ENCODE data around the gene CAMTA1. TPM values are rescaled to one million over a fixed set of nuclear protein-coding genes. Genes with fewer than 3 reads are reported as not detected.

The CAMTA1 gene
- total RNA-seq, 1 donor from 2014 or later = 62.9 TPM

GRCh38 chr1:7656557-7657215 lies 871.4 kb downstream of the CAMTA1 start:
- Histone ChIP-seq H3K27me3 (no peaks in the 10 kb centered on the region), H3K36me3 (no peaks in the 10 kb centered on the region), H3K4me1 (no peaks in the 10 kb centered on the region), H3K9me3 (no peaks in the 10 kb centered on the region), H3K4me3 (no peak overlapping the region), H3K27ac (no peak overlapping the region)
- no peak for DNase-seq (ENCODE audit: extremely low spot score in 2 of 2)
- TF ChIP-seq POLR2A (IDR thresholded peaks at IDR 0.05) (no peak), POLR2AphosphoS5 (IDR thresholded peaks at IDR 0.05; ENCODE audit: insufficient read depth in 1 of 2, low read depth in 1 of 2) (no peak)
- TF ChIP-seq, protein P1, sequence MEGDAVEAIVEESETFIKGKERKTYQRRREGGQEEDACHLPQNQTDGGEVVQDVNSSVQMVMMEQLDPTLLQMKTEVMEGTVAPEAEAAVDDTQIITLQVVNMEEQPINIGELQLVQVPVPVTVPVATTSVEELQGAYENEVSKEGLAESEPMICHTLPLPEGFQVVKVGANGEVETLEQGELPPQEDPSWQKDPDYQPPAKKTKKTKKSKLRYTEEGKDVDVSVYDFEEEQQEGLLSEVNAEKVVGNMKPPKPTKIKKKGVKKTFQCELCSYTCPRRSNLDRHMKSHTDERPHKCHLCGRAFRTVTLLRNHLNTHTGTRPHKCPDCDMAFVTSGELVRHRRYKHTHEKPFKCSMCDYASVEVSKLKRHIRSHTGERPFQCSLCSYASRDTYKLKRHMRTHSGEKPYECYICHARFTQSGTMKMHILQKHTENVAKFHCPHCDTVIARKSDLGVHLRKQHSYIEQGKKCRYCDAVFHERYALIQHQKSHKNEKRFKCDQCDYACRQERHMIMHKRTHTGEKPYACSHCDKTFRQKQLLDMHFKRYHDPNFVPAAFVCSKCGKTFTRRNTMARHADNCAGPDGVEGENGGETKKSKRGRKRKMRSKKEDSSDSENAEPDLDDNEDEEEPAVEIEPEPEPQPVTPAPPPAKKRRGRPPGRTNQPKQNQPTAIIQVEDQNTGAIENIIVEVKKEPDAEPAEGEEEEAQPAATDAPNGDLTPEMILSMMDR (IDR thresholded peaks at IDR 0.05) = no peak
- intact Hi-C loops (cut with DNase I) = no loop called here

GRCh38 chr1:7657287-7658016 lies 872.2 kb downstream of the CAMTA1 start:
- Histone ChIP-seq H3K4me3 (no peak overlapping the region), H3K36me3 (no peaks in the 10 kb centered on the region), H3K27me3 (no peaks in the 10 kb centered on the region), H3K4me1 (no peaks in the 10 kb centered on the region), H3K27ac (no peak overlapping the region), H3K9me3 (no peaks in the 10 kb centered on the region)
- DNase-seq (ENCODE audit: extremely low spot score in 2 of 2) = no peak
- no peak for TF ChIP-seq POLR2A (IDR thresholded peaks at IDR 0.05)
- no peak for TF ChIP-seq POLR2AphosphoS5 (IDR thresholded peaks at IDR 0.05; ENCODE audit: insufficient read depth in 1 of 2, low read depth in 1 of 2)
- TF ChIP-seq, protein P1 (IDR thresholded peaks at IDR 0.05) = no peak
- intact Hi-C loops (cut with DNase I) = no loop called here

GRCh38 chr1:7658099-7658498 lies 872.8 kb downstream of the CAMTA1 start:
- no peaks in the 10 kb centered on the region for H3K9me3 ChIP-seq
- intact Hi-C loops (cut with DNase I) = no loop called here
- no peaks in the 10 kb centered on the region for H3K4me1 ChIP-seq
- H3K27me3 ChIP-seq = no peaks in the 10 kb centered on the region
- no peak for DNase-seq (ENCODE audit: extremely low spot score in 2 of 2)
- no peak overlapping the region for H3K4me3 ChIP-seq
- TF ChIP-seq, protein P1 (IDR thresholded peaks at IDR 0.05) = no peak
- no peak for TF ChIP-seq POLR2AphosphoS5 (IDR thresholded peaks at IDR 0.05; ENCODE audit: insufficient read depth in 1 of 2, low read depth in 1 of 2)
- no peak for TF ChIP-seq POLR2A (IDR thresholded peaks at IDR 0.05)
- no peak overlapping the region for H3K27ac ChIP-seq
- no peaks in the 10 kb centered on the region for H3K36me3 ChIP-seq

DNA sequence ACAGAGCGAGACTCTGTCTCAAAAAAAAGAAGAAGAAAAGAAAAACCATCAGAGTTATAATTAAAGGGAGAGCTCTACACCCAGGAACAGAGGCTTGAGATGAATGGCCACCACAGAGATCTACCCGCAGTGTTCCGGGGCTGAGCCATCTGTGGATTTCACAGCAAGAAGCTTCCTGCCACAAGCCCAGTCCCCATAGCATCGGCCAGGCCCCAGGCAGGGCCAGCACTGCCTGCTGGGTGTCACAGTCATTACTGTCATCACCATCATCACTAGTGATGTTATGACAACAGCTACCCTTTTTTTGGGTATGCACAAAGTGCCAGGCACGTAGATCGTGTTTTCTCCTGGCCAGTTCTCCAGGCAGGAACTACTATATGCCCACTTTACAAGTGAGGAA lies 874.3 kb downstream of the CAMTA1 start:
- no peaks in the 10 kb centered on the region for H3K9me3 ChIP-seq
- intact Hi-C loops (cut with DNase I) = no loop called here

More for the DNA sequence above, 874.3 kb downstream of the CAMTA1 start:
- Histone ChIP-seq H3K36me3 (no peaks in the 10 kb centered on the region), H3K4me3 (no peak overlapping the region), H3K4me1 (no peaks in the 10 kb centered on the region), H3K27ac (no peak overlapping the region), H3K27me3 (no peaks in the 10 kb centered on the region)
- no peak for DNase-seq (ENCODE audit: extremely low spot score in 2 of 2)
- no peak for TF ChIP-seq POLR2AphosphoS5 (IDR thresholded peaks at IDR 0.05; ENCODE audit: insufficient read depth in 1 of 2, low read depth in 1 of 2)
- TF ChIP-seq POLR2A (IDR thresholded peaks at IDR 0.05) = no peak
- TF ChIP-seq, protein P1 (IDR thresholded peaks at IDR 0.05) = no peak
